ENCODE results near the gene ATP10A. TPM values are rescaled to one million over a fixed set of nuclear protein-coding genes. Genes with fewer than 3 reads are reported as not detected.

The ATP10A gene
- total RNA-seq, 1 donor from 2014 or later = 0.22 TPM

GRCh38 chr15:25891081-25891480 lies 28.0 kb upstream of the ATP10A start:
- H3K4me3 Mint-ChIP-seq = no peak overlapping the region
- H3K36me3 Mint-ChIP-seq = no peaks in the 10 kb centered on the region
- peaks cover 3% of the 10 kb centered on the region for H3K9me3 Mint-ChIP-seq
- no peak for DNase-seq (ENCODE audit: low spot score in 2 of 2, unreplicated experiment in 2 of 2)
- peaks cover 2% of the 10 kb centered on the region for H3K4me1 Mint-ChIP-seq
- TF ChIP-seq, protein P1, sequence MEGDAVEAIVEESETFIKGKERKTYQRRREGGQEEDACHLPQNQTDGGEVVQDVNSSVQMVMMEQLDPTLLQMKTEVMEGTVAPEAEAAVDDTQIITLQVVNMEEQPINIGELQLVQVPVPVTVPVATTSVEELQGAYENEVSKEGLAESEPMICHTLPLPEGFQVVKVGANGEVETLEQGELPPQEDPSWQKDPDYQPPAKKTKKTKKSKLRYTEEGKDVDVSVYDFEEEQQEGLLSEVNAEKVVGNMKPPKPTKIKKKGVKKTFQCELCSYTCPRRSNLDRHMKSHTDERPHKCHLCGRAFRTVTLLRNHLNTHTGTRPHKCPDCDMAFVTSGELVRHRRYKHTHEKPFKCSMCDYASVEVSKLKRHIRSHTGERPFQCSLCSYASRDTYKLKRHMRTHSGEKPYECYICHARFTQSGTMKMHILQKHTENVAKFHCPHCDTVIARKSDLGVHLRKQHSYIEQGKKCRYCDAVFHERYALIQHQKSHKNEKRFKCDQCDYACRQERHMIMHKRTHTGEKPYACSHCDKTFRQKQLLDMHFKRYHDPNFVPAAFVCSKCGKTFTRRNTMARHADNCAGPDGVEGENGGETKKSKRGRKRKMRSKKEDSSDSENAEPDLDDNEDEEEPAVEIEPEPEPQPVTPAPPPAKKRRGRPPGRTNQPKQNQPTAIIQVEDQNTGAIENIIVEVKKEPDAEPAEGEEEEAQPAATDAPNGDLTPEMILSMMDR (IDR thresholded peaks at IDR 0.05; ENCODE audit: unreplicated experiment) = no peak
- H3K27ac Mint-ChIP-seq = no peak overlapping the region
- H3K27me3 Mint-ChIP-seq (ENCODE audit: low read depth) = peaks cover 42% of the 10 kb centered on the region

DNA sequence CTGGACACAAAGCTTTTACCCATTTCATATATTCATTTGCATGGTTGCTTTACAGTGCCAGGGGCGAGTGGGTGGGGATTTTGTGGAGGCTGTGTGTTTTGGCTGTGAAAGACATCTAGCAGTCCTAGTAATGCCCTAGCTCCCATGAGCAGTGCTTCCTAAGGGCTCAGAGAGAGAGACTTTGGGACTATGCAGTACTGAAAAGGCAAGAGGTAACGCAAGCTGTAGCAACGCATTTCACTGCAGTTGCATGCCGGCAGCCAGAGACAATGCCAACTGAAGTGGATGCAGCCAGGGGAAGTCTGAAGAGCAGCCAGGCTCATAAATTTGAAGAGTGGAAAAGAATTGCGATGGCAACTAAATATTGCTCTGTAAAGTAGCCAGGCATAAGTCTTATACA lies 27.4 kb upstream of the ATP10A start:
- no peak overlapping the region for H3K27ac Mint-ChIP-seq
- peaks cover 3% of the 10 kb centered on the region for H3K9me3 Mint-ChIP-seq
- no peaks in the 10 kb centered on the region for H3K36me3 Mint-ChIP-seq
- TF ChIP-seq, protein P1 (IDR thresholded peaks at IDR 0.05; ENCODE audit: unreplicated experiment) = no peak
- H3K27me3 Mint-ChIP-seq (ENCODE audit: low read depth) = peaks cover 46% of the 10 kb centered on the region
- no peak for DNase-seq (ENCODE audit: low spot score in 2 of 2, unreplicated experiment in 2 of 2)
- H3K4me3 Mint-ChIP-seq = no peak overlapping the region
- H3K4me1 Mint-ChIP-seq = no peaks in the 10 kb centered on the region

GRCh38 chr15:25887870-25888269 lies 24.7 kb upstream of the ATP10A start:
- Mint-ChIP-seq H3K4me1 (peaks cover 4% of the 10 kb centered on the region), H3K27me3 (ENCODE audit: low read depth) (peaks cover 31% of the 10 kb centered on the region), H3K4me3 (no peak overlapping the region), H3K9me3 (no peaks in the 10 kb centered on the region), H3K27ac (no peak overlapping the region), H3K36me3 (no peaks in the 10 kb centered on the region)
- DNase-seq (ENCODE audit: low spot score in 2 of 2, unreplicated experiment in 2 of 2) = no peak
- TF ChIP-seq, protein P1 (IDR thresholded peaks at IDR 0.05; ENCODE audit: unreplicated experiment) = no peak

- no peaks in the 10 kb centered on the region for H3K9me3 Mint-ChIP-seq
- H3K27me3 Mint-ChIP-seq (ENCODE audit: low read depth) = peaks cover 26% of the 10 kb centered on the region
- H3K4me1 Mint-ChIP-seq = peaks cover 4% of the 10 kb centered on the region
- H3K4me3 Mint-ChIP-seq = no peak overlapping the region
- TF ChIP-seq, protein P1 (IDR thresholded peaks at IDR 0.05; ENCODE audit: unreplicated experiment) = no peak
- no peaks in the 10 kb centered on the region for H3K36me3 Mint-ChIP-seq
- no peak for DNase-seq (ENCODE audit: low spot score in 2 of 2, unreplicated experiment in 2 of 2)
- H3K27ac Mint-ChIP-seq = no peak overlapping the region
Observed at GRCh38 chr15:25886498-25887140, 23.5 kb upstream of the ATP10A start.

DNA sequence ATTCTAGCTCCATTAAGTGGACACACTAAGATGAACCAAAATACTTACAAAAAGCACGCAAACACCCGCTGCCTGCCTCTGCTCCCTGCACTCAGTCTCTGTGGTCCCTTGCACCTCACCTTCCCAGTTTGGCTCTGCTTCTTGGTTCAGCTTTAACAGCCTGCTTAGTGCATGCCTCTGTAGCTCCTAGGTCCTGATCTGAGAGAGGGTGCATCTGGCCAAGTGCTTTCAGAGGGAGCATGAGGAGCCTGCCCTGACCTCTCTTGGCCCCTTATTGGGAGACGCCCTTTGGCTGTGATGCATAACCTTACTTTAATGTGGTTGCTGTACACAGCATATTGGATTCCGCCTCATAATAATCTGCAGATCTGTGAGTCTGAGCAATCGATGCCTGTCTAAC lies 21.2 kb upstream of the ATP10A start:
- peaks cover 4% of the 10 kb centered on the region for H3K4me1 Mint-ChIP-seq
- H3K27ac Mint-ChIP-seq = no peak overlapping the region
- TF ChIP-seq, protein P1 (IDR thresholded peaks at IDR 0.05; ENCODE audit: unreplicated experiment) = no peak
- H3K4me3 Mint-ChIP-seq = no peak overlapping the region
- DNase-seq (ENCODE audit: low spot score in 2 of 2, unreplicated experiment in 2 of 2) = no peak
- no peaks in the 10 kb centered on the region for H3K36me3 Mint-ChIP-seq
- H3K9me3 Mint-ChIP-seq = no peaks in the 10 kb centered on the region
- peaks cover 20% of the 10 kb centered on the region for H3K27me3 Mint-ChIP-seq (ENCODE audit: low read depth)

Measured in mesothelial cell of epicardium (in vitro differentiated cells).